K562 (cell line): Measurements from ENCODE around the gene DLGAP1. TPM values are rescaled to one million over a fixed set of nuclear protein-coding genes. Genes with fewer than 3 reads are reported as not detected.

Source experiments
- ATAC-seq: fragments of 200-7000 bp; cut with Tn5 transposase; 3 replicates; pipeline ENCODE4 v1.9.1; 2020; ENCODE audit warnings: moderate library complexity
- BruUV-seq: library from RNA; stranded (reverse); fragments of 400-500 nt; replicated peaks from 2 replicates; lab custom pipeline; 2021; lab: Mats Ljungman, UMichigan
- CTCF ChIA-PET: fragments of 300-600 bp; formaldehyde crosslinking; extraction: SDS; loops from one replicate; lab custom pipeline; 2021; ENCODE audit warnings: low intra/inter-chr PET ratio; lab: Yijun Ruan, JAX
- POLR2A ChIA-PET: fragments of 300-600, 350-650 bp; sonication (Branson Sonifier 250); formaldehyde crosslinking; extraction: SDS; loops from one replicate; lab custom pipeline; 2021; ENCODE audit warnings: antibody characterized with exemption, inconsistent platforms; lab: Yijun Ruan, JAX
- DNase-seq, 4 experiments: peaks; one replicate each; pipeline versions ENCODE4 v3.0.0 to v3.0.0-alpha.2; 2011 to 2018; ENCODE audit warnings: low spot score in 3 of 4, mixed read lengths in 3 of 4; ENCODE audit errors: extremely low read depth in 1 of 4
- FAIRE-seq: peaks from 2 replicates; lab custom pipeline; 2011; peaks lifted over from hg19 to GRCh38; lab: Jason Lieb, UNC
- H2AFZ ChIP-seq: 2 replicates; pipeline ENCODE4 v1.6.0; 2011; ENCODE audit warnings: low read depth, low read length, control low read depth, inconsistent platforms
- H3K27ac ChIP-seq: fragments of 200-600 bp; 3 replicates; pipeline ENCODE4 v1.8.0; 2011; ENCODE audit warnings: low read depth, mild to moderate bottlenecking, control low read depth, inconsistent platforms, low read length, moderate library complexity, mixed read lengths; ENCODE audit errors: extremely low read depth
- H3K27me3 ChIP-seq, 2 experiments: fragments of 300-600 bp in 1 of 2; 2 replicates in 1 of 2; 3 replicates in 1 of 2; pipeline versions ENCODE4 v1.6.0 to v1.8.0; 2011; ENCODE audit warnings: inconsistent platforms in 2 of 2, low read length in 2 of 2, mild to moderate bottlenecking in 1 of 2, mixed read lengths in 1 of 2, moderate library complexity in 1 of 2; ENCODE audit not compliant: control insufficient read depth in 2 of 2, insufficient read depth in 2 of 2
- H3K36me3 ChIP-seq: fragments of 300-600 bp; 3 replicates; pipeline ENCODE4 v1.8.0; 2011; ENCODE audit warnings: mild to moderate bottlenecking, low read length, inconsistent platforms; ENCODE audit not compliant: control insufficient read depth, insufficient read depth
- H3K4me1 ChIP-seq, 2 experiments: fragments of 200-600 bp in 1 of 2; replicated peaks in 1 of 2; 2 replicates in 1 of 2; 3 replicates in 1 of 2; pipeline versions ENCODE4 v1.5.1 to v1.8.0; 2011; ENCODE audit warnings: inconsistent platforms in 2 of 2, low read length in 2 of 2, mild to moderate bottlenecking in 1 of 2, mixed read lengths in 1 of 2, moderate library complexity in 1 of 2; ENCODE audit not compliant: control insufficient read depth in 2 of 2, insufficient read depth in 2 of 2
- H3K4me2 ChIP-seq: 2 replicates; pipeline ENCODE4 v1.6.1; 2011; ENCODE audit warnings: low read length, control low read depth, inconsistent platforms, mixed read lengths; ENCODE audit not compliant: insufficient read depth
- H3K4me3 ChIP-seq: fragments of 200-600 bp; sonication (generic), shearing (Covaris generic); 2 replicates; pipeline ENCODE4 v1.5.1; 2016; ENCODE audit warnings: control low read depth, inconsistent platforms
- H3K79me2 ChIP-seq: fragments of 200-600 bp; 3 replicates; pipeline ENCODE4 v1.8.0; 2011; ENCODE audit warnings: low read length, inconsistent platforms; ENCODE audit not compliant: control insufficient read depth, insufficient read depth
- H3K9ac ChIP-seq, 2 experiments: 2 replicates each; pipeline versions ENCODE4 v1.6.0 to v1.6.1; 2011; ENCODE audit warnings: low read depth in 2 of 2, low read length in 2 of 2, control low read depth in 1 of 2, inconsistent platforms in 1 of 2, mild to moderate bottlenecking in 1 of 2, mixed read lengths in 1 of 2; ENCODE audit not compliant: insufficient read depth in 1 of 2
- H3K9me1 ChIP-seq: one replicate; pipeline ENCODE4 v1.6.0; 2011; ENCODE audit warnings: inconsistent platforms, mild to moderate bottlenecking, low read length, moderate library complexity; ENCODE audit not compliant: control insufficient read depth, insufficient read depth
- H3K9me3 ChIP-seq: replicated peaks from 2 replicates; pipeline ENCODE4 v1.5.1; 2011; ENCODE audit warnings: low read depth, low read length, inconsistent platforms; ENCODE audit not compliant: control insufficient read depth, insufficient read depth
- H4K20me1 ChIP-seq: replicated peaks from 2 replicates; pipeline ENCODE4 v1.6.1; 2011; ENCODE audit warnings: low read length, inconsistent platforms, mixed read lengths; ENCODE audit not compliant: control insufficient read depth, insufficient read depth
- BDP1 ChIP-seq: IDR thresholded peaks from 3 replicates; pipeline ENCODE4 v1.6.1; 2011; ENCODE audit not compliant: insufficient read length, insufficient read depth
- C11orf30 ChIP-seq: fragments of 450-650 bp; IDR thresholded peaks from 2 replicates; pipeline ENCODE4 v1.6.1; 2016; ENCODE audit warnings: low read depth, mild to moderate bottlenecking
- FOXK2 ChIP-seq, 2 experiments: fragments of 450-650 bp; IDR thresholded peaks in 1 of 2; conservative IDR thresholded peaks in 1 of 2; 2 replicates each; pipeline ENCODE4 v1.6.1; 2016; ENCODE audit warnings: low read depth in 2 of 2, mild to moderate bottlenecking in 1 of 2
- MAFG ChIP-seq: fragments of 450-650 bp; conservative IDR thresholded peaks from 2 replicates; pipeline ENCODE4 v1.6.1; 2016; ENCODE audit warnings: missing genetic modification characterization, missing compliant biosample characterization
- ZNF12 ChIP-seq: sonication (generic); formaldehyde crosslinking; IDR thresholded peaks from 2 replicates; pipeline ENCODE4 v1.4.0; 2020; ENCODE audit warnings: mild to moderate bottlenecking, missing genetic modification reagents
- ZNF316 ChIP-seq: fragments of 450-650 bp; IDR thresholded peaks from 2 replicates; pipeline ENCODE4 v1.6.1; 2016
- WGBS: fragments of 100-300 bp; shearing (Covaris generic); methylation state at CpG from one replicate; pipeline ENCODE4 v1.1.6; 2016; ENCODE audit warnings: low coverage, mixed read lengths; ENCODE audit not compliant: insufficient coverage; ENCODE audit errors: missing lambda C conversion rate; 5-methylcytosine and 5-hydroxymethylcytosine counted together
- in situ Hi-C: fragments of 300-500 bp; cut with MboI; formaldehyde crosslinking; loops from 4 replicates; pipeline ENCODE4 v1.15.0; 2018; ENCODE audit warnings: inconsistent platforms, mixed read lengths
- intact Hi-C: fragments of 100-400 bp; cut with micrococcal nuclease; formaldehyde crosslinking; loops from 2 replicates; pipeline ENCODE4 v1.14.2; 2022
- polyA plus RNA-seq, 8 experiments: library from polyadenylated mRNA; depleted of rRNA in 4 of 8; stranded (reverse) in 5 of 8; unstranded in 3 of 8; fragments of >200 nt; fragmentation: Nextera tagmentation in 2 of 8; fragmentation: Illumina TruSeq in 1 of 8; extraction: Ambion mirVana in 2 of 8; extraction: Trizol in 1 of 8; gene quantifications; 2 replicates each; pipeline versions ENCODE4 v1.2.1 to v1.2.3, GENCODE V29; 2011 to 2014; ENCODE audit warnings: inconsistent platforms in 1 of 8, missing spikeins in 1 of 8
- total RNA-seq, 7 experiments: library from RNA; depleted of rRNA in 6 of 7; stranded (reverse); fragments of >200 nt in 6 of 7; fragmentation: Illumina TruSeq in 2 of 7; extraction: Trizol in 2 of 7; gene quantifications; 2 replicates each; pipeline versions ENCODE4 v1.2.1 to v1.2.3, GENCODE V29; 2011 to 2021; ENCODE audit warnings: low replicate concordance in 1 of 7

Gene DLGAP1
- total and polyA plus RNA-seq, 9 of the 15 experiments (the other 6 are each of a cell fraction or from before 2014, with no cell fraction given): 0.04 to 0.22 (median 0.08) TPM

DNA sequence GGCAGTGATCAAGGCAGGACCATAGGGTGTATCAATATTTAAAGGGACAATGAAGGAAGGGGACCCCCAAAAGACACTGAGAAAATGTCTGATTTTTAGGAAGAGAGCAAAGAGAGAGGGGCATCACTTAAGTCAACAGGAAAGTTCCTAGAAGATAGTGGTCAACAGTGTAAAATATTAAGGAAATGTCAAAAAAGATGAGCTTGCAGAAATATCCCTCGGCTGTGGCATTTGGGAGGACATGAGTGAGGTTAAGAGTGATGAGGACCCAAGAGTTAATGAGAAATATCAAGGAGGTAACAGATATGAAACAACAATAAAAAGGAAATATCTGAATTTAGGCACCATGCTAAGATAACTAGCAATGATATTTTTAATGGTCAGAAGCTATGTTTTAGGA is 665.6 kb downstream of the DLGAP1 start:
- DNase-seq: no peak
- H4K20me1 ChIP-seq: no peaks in the 10 kb centered on the region
- H3K9ac ChIP-seq: no peak overlapping the region
- in situ Hi-C loops (no loop called here), intact Hi-C loops (no loop called here)
- WGBS: 11% methylated on average over 1 of the region's 1 CpG
- no peak for ATAC-seq
- BruUV-seq: no TSS peak
- H3K4me2 ChIP-seq: no peak overlapping the region
- H3K27ac ChIP-seq: no peak overlapping the region
- CTCF ChIA-PET: no interaction called here
- no peaks in the 10 kb centered on the region for H3K36me3 ChIP-seq
- no peak for FAIRE-seq
- no peaks in the 10 kb centered on the region for H3K4me1 ChIP-seq
- POLR2A ChIA-PET: no interaction called here
- H3K9me1 ChIP-seq: no peaks in the 10 kb centered on the region
- TF ChIP-seq MAFG (tag) (0 out of 2 replicates have a peak, but pooled peaks have one; percentile 45), FOXK2 (conservative IDR thresholded peaks at IDR 0.05 in 1 of 2, IDR thresholded peaks at IDR 0.05 in 1 of 2; ENCODE audit: low read depth in 2 of 2) (no peak), ZNF316 (peak; percentile 76), C11orf30 (peak; percentile 58; the same call in 1 of the 2 replicates)
- H3K9me3 ChIP-seq: no peaks in the 10 kb centered on the region
- H2AFZ ChIP-seq: no peak overlapping the region
- H3K27me3 ChIP-seq: peaks cover 17 to 27% of the 10 kb centered on the region in 2 experiments
- H3K4me3 ChIP-seq: no peak overlapping the region
- no peaks in the 10 kb centered on the region for H3K79me2 ChIP-seq

DNA sequence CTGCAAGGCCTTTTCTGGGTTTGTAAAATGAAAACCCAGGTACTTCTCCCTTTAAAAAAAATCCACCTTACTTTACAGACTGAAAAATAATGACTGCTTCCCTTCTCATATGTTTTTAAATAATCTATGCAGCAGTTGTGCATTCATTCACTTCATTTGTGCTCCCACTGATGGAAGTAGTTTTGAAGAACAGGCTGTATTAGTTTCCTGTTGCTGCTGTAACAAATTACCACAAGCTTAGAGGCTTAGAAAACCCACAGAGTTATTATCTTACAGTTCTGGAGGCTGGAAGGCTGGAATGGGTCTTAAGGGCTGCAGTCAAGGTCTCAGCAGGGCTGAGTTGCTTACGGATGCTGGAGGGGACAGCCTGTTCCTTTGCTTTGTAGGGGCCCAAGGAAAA is 670.2 kb downstream of the DLGAP1 start:
- Histone ChIP-seq H3K36me3 (no peaks in the 10 kb centered on the region), H3K9ac (no peak overlapping the region), H3K4me3 (no peak overlapping the region), H3K27me3 (peaks cover 25% of the 10 kb centered on the region in 2 experiments), H3K79me2 (no peaks in the 10 kb centered on the region), H3K9me1 (no peaks in the 10 kb centered on the region), H3K4me1 (no peaks in the 10 kb centered on the region), H3K9me3 (no peaks in the 10 kb centered on the region), H4K20me1 (no peaks in the 10 kb centered on the region), H3K27ac (no peak overlapping the region), H3K4me2 (no peak overlapping the region), H2AFZ (no peak overlapping the region)
- CTCF ChIA-PET: no interaction called here
- DNase-seq (no peak), FAIRE-seq (no peak), ATAC-seq (no peak)
- WGBS: 0% methylated on average over 1 of the region's 1 CpG
- in situ Hi-C loops: no loop called here
- no TSS peak for BruUV-seq
- POLR2A ChIA-PET: interaction anchor here (0.7 kb wide), 1 partner anchor 612 kb away, joined by 3 read pairs; no protein-coding TSS in a partner anchor
- intact Hi-C loops: no loop called here
- TF ChIP-seq ZNF12 (CRISPR knock-in tag) (peak; percentile 88), BDP1 (no peak)
